CD4-positive, alpha-beta T cell treated with Interleukin-17A for 1 hour (primary cell): ENCODE measurements around the gene ARPP19.
A peak's percentile ranks its signal among the peaks of the same experiment; 100 is the strongest.
"Not testable (repeated sequence)": the region's sequence is repeated elsewhere in the genome, so short reads cannot be mapped to it uniquely, and the experiment has no call there.

Source experiments
- DNase-seq: peaks from one replicate; pipeline ENCODE4 v3.0.0-alpha.2; 2020

Gene ARPP19

GRCh38 chr15:52546031-52546751 is 22.6 kb downstream of the ARPP19 start:
- DNase-seq = no peak

DNA sequence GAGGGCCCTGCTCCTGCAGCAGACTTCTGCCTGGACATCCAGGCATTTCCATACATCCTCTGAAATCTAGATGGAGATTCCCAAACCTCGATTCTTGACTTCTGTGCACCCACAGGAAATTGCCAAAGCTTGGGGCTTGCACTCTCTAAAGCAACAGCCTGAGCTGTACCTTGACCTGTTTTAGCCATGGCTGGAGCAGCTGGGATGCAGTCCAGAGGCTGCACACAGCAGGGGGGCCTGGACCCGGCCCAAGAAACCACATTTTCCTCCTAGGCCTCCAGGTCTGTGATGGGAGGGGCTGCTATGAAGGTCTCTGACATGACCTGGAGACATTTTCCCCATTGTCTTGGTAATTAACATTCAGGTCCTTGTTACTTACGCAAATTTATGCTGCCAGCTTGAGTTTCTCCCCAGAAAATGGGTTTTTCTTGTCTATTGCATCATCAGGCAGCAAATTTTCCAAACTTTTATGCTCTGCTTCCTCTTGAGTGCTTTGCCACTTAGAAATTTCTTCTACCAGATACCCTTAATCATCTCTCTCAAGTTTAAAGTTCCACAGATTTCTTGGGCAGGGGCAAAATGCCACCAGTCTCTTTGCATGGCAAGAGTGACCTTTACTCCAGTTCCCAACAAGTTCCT is 28.3 kb downstream of the ARPP19 start:
- DNase-seq = no peak

GRCh38 chr15:52537459-52537858 is 31.4 kb downstream of the ARPP19 start:
- DNase-seq = no peak

- DNase-seq = no peak
Measured at GRCh38 chr15:52532427-52532826, 36.4 kb downstream of the ARPP19 start.

GRCh38 chr15:52529940-52530339 is 38.9 kb downstream of the ARPP19 start:
- DNase-seq = no peak

DNA sequence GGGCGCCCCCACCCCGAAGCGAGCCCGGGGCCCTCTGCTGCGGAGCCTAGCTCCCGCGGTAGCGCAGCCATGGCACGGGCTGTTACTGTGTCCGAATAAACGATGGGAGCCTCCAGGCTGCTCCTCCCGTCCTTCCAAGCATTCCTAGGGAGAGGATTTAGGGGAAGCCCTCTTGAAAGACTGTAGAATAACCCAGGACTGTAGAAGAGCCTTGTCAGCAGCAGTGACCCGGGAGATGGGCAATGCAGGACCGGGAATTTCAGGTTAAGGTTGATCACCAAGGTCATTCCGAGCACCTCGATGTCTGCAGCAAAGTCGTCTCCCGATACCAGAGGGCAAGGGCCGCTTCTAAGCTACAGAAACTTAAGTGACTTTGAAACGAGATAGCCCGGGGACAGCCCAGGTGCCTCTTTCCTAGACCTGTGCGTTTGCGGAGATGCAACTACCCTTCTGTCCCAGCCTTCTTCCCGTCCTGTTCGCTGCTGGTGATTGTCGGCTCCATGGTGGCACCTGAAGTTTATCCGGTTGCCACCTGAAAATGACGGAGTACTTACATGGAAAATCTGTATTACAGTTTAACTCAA is 39.4 kb downstream of the ARPP19 start:
- DNase-seq = no peak

- peak; percentile 87 for DNase-seq
Measured at GRCh38 chr15:52528564-52529340, 40.1 kb downstream of the ARPP19 start, which contains the start of gene MYO5A. Gene MYO5A (minus strand): TSS chr15:52528880. CDS start chr15:52528806, 74 bp downstream.

DNA sequence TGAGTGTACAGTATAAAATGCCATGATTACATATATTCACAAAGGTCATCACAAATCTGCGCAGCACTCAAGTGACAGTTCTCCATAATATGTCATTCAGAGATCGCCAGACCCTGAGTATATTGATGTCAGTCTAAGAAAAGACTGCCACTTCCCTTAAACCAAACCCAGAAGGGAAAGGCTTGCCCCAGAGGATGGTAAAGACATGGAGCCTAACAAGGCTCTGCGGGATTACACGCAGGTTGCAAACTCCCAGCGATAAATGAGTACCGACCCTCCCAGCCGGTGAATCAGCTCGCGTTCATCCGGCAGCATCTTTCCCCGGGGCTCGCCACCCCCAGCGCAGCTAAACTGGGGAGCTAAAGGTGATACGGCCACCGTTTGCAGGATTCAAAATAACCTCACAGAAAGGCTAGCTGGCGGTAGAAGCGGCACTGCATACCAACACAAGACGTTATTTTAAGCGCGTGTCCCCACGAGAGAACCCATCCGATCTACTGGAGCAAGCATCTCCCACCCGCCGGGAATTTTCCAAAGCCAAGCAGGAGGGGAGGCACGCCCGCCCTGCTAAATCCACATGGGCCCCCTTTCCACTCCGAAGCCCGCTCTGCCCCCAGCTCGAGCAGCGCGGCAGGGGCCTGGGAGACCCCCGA is 40.8 kb downstream of the ARPP19 start:
- DNase-seq = peak; percentile 36

- no peak for DNase-seq
Measured at GRCh38 chr15:52527196-52527910, 41.5 kb downstream of the ARPP19 start.

DNA sequence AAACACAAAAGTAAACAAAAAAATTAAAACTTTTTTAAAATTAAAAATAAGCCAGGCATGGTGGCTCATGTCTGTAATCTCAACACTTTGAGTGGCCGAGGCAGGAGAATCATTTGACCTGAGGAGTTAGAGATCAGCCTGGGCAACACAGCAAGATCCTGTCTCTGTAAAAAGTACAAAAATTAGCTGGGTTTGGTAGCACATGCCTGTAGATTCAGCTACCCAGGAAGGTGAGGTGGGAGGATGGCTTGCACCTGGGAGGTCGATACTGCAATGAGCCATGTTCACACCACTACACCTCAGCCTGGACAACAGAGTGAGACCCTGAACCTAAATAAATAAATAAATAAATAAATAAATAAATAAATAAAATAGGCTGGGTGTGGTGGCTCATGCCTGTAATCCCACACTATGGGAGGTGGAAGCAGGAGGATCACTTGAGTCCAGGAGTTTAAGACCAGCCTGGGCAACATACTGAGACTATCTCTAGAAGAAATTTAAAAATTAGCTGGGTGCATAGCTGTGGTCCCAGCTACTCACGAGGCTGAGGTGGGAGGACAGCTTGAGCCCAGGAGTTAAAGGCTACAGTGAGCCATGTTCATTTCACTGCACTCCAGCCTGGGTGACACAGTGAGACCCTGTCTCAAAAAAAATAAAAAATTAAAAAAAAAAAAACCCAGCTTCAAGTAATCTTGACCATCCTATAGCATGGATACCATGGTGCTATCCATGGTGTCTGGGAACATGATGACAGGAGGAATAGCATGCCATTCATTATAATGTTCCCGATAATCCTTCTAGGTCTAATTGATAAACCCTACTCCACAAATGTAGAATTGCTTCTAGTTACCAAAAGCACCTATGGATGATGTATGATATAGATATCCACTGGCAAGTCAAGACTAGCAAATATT is 44.4 kb downstream of the ARPP19 start:
- no peak for DNase-seq

DNA sequence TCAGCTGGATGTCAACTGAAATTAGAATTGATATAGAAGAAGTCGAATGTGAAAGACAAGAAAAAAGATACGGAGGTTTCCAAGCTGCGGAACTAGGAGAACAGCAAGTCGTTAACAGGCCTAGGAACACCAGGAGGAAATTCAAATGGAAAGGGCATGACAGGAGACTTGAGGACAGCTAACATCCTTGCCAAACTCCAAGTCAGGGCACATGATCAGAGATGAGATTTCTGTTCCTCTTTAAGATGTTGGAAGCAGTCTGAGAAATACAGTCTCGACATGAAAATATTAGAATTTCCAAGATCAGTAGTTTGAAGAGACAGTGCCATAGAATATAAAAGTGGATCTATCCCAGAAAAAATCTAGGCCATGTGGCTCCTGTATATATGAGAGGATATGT is 45.2 kb downstream of the ARPP19 start:
- no peak for DNase-seq

- no peak for DNase-seq
Measured at GRCh38 chr15:52523192-52523591, 45.6 kb downstream of the ARPP19 start.

DNA sequence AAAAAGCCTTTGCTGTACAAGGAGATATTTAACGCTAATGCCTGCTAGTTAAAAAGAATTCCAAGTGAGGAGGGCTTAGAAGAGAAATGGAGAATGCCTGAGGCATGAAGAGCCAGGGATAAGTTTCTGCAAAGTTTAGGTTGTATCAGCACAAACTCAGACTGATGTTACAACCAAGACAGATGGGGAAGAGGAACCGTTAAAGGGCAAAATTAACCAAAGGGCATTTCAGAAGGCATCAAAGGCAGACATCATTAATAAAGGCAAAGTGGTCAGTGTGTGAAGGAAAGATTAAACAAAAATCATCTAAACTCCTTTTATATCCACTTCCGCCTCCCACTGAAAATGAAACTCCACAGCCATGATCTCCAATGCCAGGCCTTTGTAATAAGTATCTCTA is 47.1 kb downstream of the ARPP19 start:
- DNase-seq = no peak

GRCh38 chr15:52520421-52520820 is 48.4 kb downstream of the ARPP19 start:
- DNase-seq = no peak

DNA sequence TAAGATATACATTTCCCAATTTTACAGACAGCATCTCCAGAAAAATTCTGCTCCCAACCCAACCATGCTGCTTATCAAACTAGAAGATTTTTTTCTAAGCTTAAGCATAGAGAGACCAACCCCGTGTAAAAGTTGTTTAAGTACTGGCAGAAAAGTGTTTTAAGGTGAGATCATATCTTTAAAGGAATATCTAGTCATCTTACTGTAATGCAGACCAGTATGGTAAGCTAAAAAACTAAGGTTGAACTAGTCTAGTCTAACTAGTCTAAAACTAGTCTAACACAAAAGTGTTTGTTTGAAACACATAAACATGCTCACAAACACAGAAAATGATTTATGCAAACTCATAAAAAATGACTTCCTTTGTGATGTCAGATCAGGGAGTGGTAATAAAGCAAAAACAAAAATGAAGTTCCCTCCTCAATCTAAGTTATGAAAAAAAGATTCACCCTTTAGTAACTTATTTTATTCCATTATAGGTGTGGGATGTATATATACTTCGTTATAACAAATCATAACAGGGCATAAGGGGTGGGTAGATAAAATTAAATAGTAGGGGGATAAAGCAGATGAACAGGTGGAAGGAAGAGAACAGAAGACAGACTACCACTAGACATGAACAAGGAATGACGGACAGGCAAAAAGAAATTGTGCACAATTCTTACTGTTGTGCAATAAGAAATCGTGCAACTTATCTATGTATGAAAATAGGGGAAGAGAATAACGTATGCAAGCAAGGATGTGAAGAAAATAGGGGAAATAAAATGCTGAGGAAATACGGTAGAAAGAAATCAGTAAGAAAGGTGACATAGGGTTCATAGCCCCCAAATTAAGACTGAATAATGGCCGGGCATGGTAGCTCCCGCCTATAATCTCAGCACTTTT is 50.1 kb downstream of the ARPP19 start:
- no peak for DNase-seq

DNA sequence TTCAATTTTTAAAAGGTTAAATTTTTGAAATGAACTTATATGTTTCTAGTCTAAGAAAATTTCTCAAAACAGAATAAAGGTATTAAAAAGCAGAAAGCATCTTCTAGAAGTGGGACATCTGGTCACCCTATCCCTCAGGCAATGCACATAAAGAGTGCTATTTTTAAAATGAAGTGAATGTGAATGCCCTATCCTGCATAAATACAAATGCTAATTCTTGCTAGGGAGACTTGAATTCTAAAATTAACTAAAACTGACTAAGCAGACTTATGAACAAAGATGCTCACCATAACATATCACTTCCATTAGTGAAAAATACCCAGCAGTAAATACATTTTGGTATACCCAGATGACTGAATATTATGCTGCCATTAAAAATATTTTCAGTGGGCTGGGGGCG is 51.8 kb downstream of the ARPP19 start:
- no peak for DNase-seq

DNA sequence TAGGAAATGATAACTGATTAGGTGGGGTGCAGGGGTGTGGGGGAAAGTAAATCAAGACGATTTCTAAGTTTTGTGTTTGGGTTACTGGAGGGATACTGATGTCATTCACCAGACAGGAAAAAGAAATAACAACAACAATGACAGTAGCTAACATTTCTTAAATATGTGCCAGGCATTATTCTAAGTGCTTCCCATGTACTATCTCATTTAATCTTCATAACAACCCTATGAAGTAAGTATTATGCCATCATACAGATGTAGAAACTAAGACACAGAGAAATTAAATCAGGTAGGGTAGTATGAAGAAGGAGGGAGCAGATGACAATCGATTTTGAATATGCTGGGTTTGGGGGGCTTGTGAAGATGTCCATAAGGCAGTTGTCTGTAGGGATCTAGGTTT is 53.5 kb downstream of the ARPP19 start:
- no peak for DNase-seq

GRCh38 chr15:52514482-52514881 is 54.3 kb downstream of the ARPP19 start:
- no peak for DNase-seq

DNA sequence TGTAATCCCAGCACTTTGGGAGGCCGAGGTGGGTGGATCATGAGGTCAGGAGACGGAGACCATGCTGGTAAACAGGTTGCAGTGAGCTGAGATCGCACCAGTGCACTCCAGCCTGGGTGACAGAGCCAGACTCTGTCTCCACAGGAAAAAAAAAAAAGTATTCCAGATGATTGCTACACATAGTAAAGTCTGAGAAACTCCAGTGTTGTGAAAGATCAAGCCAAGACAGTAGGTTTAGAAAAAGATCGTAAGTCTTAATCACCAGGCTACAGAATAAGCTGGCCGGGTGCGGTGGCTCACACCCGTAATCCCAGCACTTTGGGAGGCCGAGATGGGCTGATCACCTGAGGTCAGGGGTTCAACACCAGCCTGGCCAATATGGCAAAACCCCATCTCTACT is 56.0 kb downstream of the ARPP19 start:
- not testable (repeated sequence) for DNase-seq

- DNase-seq = no peak
Measured at GRCh38 chr15:52511084-52511483, 57.7 kb downstream of the ARPP19 start.
